ENCODE results near the gene PALMD.

The PALMD gene

GRCh38 chr1:99602404-99602969, 43.4 kb upstream of the PALMD start:
- H3K4me3 ChIP-seq (ENCODE audit: low read depth, low read length), result no peak overlapping the region
- no peak for TF ChIP-seq CTCF (IDR thresholded peaks at IDR 0.05; ENCODE audit: borderline replicate concordance, insufficient read depth, low read depth, low read length)

DNA sequence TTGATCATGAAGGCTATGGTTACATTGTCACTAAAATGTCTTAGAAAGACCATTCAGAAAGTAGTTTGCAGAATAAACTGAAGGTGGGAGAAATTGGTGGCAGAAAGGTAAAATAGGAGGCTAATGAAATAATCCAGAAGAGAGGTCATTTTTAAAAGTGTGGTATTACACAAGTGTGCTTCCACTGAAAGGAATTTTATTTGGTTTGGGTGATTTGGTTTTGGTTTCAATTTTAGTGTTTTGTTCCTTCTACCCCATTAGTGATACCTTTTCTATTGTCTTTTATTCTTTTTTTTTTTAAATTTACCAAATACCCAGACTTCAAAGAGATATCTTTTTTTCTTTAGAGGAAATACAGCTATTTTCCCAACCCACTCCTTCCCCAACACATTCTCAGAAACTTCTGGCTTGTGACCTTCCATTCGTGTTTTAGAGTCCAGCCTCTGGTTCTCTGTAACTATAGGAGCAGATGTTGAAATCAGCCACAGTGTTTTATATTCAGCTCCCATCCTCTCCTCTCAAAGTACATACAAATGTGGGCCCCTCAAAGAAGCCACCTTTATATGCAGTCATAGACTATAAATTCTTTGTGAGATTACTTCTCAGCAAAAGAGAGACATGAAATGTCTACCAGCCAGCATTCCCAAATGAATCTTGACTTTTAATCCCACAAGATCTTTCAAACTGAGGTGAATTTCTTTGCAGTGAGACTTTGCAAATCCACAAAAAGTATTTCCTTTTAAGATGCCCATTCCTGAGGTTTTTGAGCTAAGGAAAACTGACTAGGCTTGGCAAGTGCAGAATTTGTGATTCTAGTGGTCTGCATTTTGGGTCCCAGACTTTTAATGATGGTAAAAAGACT, 42.0 kb upstream of the PALMD start:
- TF ChIP-seq CTCF (IDR thresholded peaks at IDR 0.05; ENCODE audit: borderline replicate concordance, insufficient read depth, low read depth, low read length), result no peak
- no peak overlapping the region for H3K4me3 ChIP-seq (ENCODE audit: low read depth, low read length)

GRCh38 chr1:99606306-99606705, 39.6 kb upstream of the PALMD start:
- TF ChIP-seq CTCF (IDR thresholded peaks at IDR 0.05; ENCODE audit: borderline replicate concordance, insufficient read depth, low read depth, low read length), result no peak
- H3K4me3 ChIP-seq (ENCODE audit: low read depth, low read length), result no peak overlapping the region

- H3K4me3 ChIP-seq (ENCODE audit: low read depth, low read length), result no peak overlapping the region
- TF ChIP-seq CTCF (IDR thresholded peaks at IDR 0.05; ENCODE audit: borderline replicate concordance, insufficient read depth, low read depth, low read length), result no peak
These were observed 38.3 kb upstream of the PALMD start for GRCh38 chr1:99607590-99607989.

- no peak for TF ChIP-seq CTCF (IDR thresholded peaks at IDR 0.05; ENCODE audit: borderline replicate concordance, insufficient read depth, low read depth, low read length)
- H3K4me3 ChIP-seq (ENCODE audit: low read depth, low read length), result no peak overlapping the region
These were observed 37.9 kb upstream of the PALMD start for GRCh38 chr1:99608058-99608457.

DNA sequence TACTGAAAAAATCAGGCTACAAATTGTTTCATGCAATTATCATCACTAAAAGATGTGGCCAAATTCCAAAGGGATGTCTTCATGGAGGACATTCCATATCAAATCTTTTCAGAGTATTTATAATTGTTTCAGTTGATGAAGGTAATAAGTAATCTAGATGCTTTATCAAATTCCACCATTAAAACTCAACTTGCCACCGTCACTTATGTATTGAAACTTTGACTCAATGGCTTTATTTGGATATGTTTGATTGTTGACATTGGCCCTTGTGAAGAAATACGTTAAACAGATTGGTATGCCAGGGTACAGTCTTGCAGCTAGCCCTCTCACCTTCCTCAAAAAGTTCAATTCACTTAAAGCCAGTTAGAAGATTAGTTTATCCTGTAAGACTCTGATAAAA, 32.2 kb upstream of the PALMD start:
- no peak for TF ChIP-seq CTCF (IDR thresholded peaks at IDR 0.05; ENCODE audit: borderline replicate concordance, insufficient read depth, low read depth, low read length)
- no peak overlapping the region for H3K4me3 ChIP-seq (ENCODE audit: low read depth, low read length)

DNA sequence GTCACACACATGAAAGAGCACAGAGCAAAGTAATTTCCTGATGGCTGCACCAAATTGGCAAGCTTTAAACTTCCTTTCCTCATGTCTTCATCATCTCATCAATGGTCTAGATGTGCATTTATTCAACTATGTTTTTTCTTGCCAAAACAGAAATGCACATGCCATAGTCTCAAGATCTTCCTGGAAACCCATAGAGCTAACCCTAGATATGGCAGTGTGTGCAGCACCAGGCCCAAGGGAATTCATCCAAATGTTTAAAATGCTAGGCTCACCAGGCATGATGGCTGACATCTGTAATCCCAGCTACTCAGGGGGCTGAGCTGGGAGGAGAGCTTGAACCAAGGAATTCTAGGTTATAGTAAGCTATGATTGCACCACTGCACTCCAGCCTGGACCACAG, 31.2 kb upstream of the PALMD start:
- H3K4me3 ChIP-seq (ENCODE audit: low read depth, low read length), result no peak overlapping the region
- TF ChIP-seq CTCF (IDR thresholded peaks at IDR 0.05; ENCODE audit: borderline replicate concordance, insufficient read depth, low read depth, low read length), result no peak

All from GM12875 (cell line).